Gastroesophageal sphincter (tissue), 4 donors: ENCODE data around the gene KLK4. TPM values are rescaled to one million over a fixed set of nuclear protein-coding genes. Genes with fewer than 3 reads are reported as not detected.

Experiments
- ATAC-seq: fragments of 150-250 bp; one replicate; pipeline ENCODE4 v1.9.1; 2016; ENCODE audit warnings: mild to moderate bottlenecking, moderate library complexity
- H3K27ac ChIP-seq, 4 donors: fragments of 200-600 bp; sonication (generic) in 3 of 4; 1 replicate in 3 of 4; 2 replicates in 1 of 4; pipeline ENCODE4 v1.5.1; 2016 to 2019
- H3K27me3 ChIP-seq: fragments of 200-600 bp; sonication (generic); one replicate; pipeline ENCODE4 v1.5.1; 2019
- H3K36me3 ChIP-seq, 2 donors: fragments of 200-600 bp; sonication (generic); one replicate each; pipeline ENCODE4 v1.5.1; 2019; ENCODE audit warnings: control low read depth in 1 of 2
- H3K4me1 ChIP-seq, 3 donors: fragments of 200-600 bp; sonication (generic); 1 replicate in 2 of 3; 2 replicates in 1 of 3; pipeline ENCODE4 v1.5.1; 2016 to 2019; ENCODE audit warnings: control low read depth in 2 of 3
- H3K4me3 ChIP-seq, 2 donors: fragments of 200-600 bp; sonication (generic); one replicate each; pipeline ENCODE4 v1.5.1; 2019; ENCODE audit warnings: mild to moderate bottlenecking in 1 of 2, moderate library complexity in 1 of 2
- H3K9me3 ChIP-seq, 3 donors: fragments of 200-600 bp; sonication (generic); one replicate each; pipeline ENCODE4 v1.5.1; 2017 to 2019; ENCODE audit warnings: control low read depth in 2 of 3
- CTCF ChIP-seq, 4 experiments: fragments of 200-600 bp in 2 of 4; fragments of 450-650 bp in 2 of 4; sonication (generic) in 1 of 4; IDR thresholded peaks; one replicate each; pipeline ENCODE4 v1.5.1; 2017 to 2019; ENCODE audit warnings: antibody characterized with exemption in 4 of 4, mild to moderate bottlenecking in 2 of 4, moderate library complexity in 2 of 4
- EP300 ChIP-seq: sonication (generic); formaldehyde crosslinking; IDR thresholded peaks from one replicate; pipeline ENCODE4 v1.6.1; 2017; ENCODE audit warnings: antibody characterized with exemption, mild to moderate bottlenecking
- POLR2A ChIP-seq, 2 donors: fragments of 450-650 bp; IDR thresholded peaks; one replicate each; pipeline ENCODE4 v1.6.1; 2017; ENCODE audit warnings: antibody characterized with exemption in 2 of 2, mild to moderate bottlenecking in 2 of 2, moderate library complexity in 1 of 2
- POLR2AphosphoS5 ChIP-seq: sonication (generic); formaldehyde crosslinking; IDR thresholded peaks from one replicate; pipeline ENCODE4 v1.6.1; 2017; ENCODE audit warnings: antibody characterized with exemption
- WGBS, 2 donors: methylation state at CpG; one replicate each; pipeline ENCODE4 v1.1.5; 2018; ENCODE audit warnings: low coverage in 1 of 2; 5-methylcytosine and 5-hydroxymethylcytosine counted together
- total RNA-seq, 4 donors: library from RNA; depleted of rRNA; stranded (reverse); fragments of >200 nt; gene quantifications; one replicate each; pipeline ENCODE4 v1.1.0, GENCODE V29; 2016

KLK4 gene
- total RNA-seq, 4 donors from 2014 or later: not detected

DNA sequence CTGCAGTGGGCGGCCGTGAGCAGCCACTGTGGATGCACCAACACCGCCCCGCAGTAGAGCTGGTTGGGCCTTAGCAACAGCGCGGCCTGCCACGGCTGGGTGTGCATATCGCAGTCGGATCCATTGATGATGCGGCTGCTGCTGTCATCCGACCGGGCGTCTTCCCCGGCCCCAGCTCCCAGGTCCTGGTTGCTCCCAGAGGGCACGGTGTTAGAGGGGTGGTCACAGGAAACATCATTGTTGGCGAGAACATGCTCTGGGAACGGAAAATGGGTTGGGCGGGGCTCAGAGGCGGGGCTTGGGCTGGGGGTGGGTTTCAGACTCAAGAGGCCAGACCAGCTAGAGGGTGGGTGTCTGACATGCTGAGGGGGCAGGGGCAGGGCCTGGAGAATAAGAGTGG, 38.7 kb upstream of the KLK4 start:
- Histone ChIP-seq H3K27me3 (peaks cover 68% of the 10 kb centered on the region), H3K4me1 (no peaks in the 10 kb centered on the region), H3K4me3 (no peak overlapping the region), H3K36me3 (no peaks in the 10 kb centered on the region), H3K27ac (no peak overlapping the region), H3K9me3 (no peaks in the 10 kb centered on the region)
- ATAC-seq: no peak
- WGBS, 2 donors: no CpG with 5 or more reads among the region's 19 CpGs
- TF ChIP-seq CTCF (IDR thresholded peaks at IDR 0.05): no peak
- TF ChIP-seq EP300: no peak
- no peak for TF ChIP-seq POLR2AphosphoS5
- TF ChIP-seq POLR2A (IDR thresholded peaks at IDR 0.05): no peak

GRCh38 chr19:50947123-50947522, 35.9 kb upstream of the KLK4 start:
- peaks cover 73% of the 10 kb centered on the region for H3K27me3 ChIP-seq
- no peak for ATAC-seq

DNA sequence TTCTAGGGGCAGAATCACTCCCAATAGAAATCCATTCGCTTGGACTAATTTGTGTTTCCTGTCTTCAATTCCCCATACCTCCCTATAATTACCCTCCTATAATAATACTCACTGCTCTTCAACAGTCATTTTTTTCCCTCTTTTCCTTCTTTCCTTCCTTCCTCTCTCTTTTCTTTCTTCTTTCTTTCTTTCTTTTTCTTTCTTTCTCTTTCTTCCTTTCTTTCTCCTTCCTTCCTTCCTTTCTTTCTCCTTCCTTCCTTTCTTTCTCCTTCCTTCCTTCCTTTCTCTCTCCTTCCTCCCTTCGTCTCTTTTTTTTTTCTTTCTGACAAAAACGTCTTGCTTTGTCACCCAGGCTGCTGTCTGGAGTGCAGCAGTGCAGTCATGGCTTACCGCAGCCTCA, 33.6 kb upstream of the KLK4 start:
- Histone ChIP-seq H3K27ac (no peak overlapping the region), H3K4me3 (no peak overlapping the region), H3K9me3 (peaks cover 0 to 5% (median 0%) of the 10 kb centered on the region in 3 donors), H3K27me3 (peaks cover 66% of the 10 kb centered on the region), H3K36me3 (no peaks in the 10 kb centered on the region), H3K4me1 (no peaks in the 10 kb centered on the region)
- WGBS, 2 donors: 44 to 68% methylated on average over 3 to 4 of the region's 4 CpGs
- TF ChIP-seq POLR2A (IDR thresholded peaks at IDR 0.05) (no peak), POLR2AphosphoS5 (no peak), EP300 (no peak), CTCF (IDR thresholded peaks at IDR 0.05) (no peak)
- ATAC-seq: no peak

More at GRCh38 chr19:50947123-50947522, 35.9 kb upstream of the KLK4 start:
- H3K9me3 ChIP-seq: no peaks in the 10 kb centered on the region
- TF ChIP-seq POLR2AphosphoS5: no peak
- H3K4me1 ChIP-seq: no peaks in the 10 kb centered on the region
- WGBS, 2 donors: 82 to 83% methylated on average over 3 to 4 of the region's 4 CpGs
- no peak overlapping the region for H3K4me3 ChIP-seq
- no peaks in the 10 kb centered on the region for H3K36me3 ChIP-seq
- H3K27ac ChIP-seq: no peak overlapping the region

GRCh38 chr19:50943074-50943828, 32.1 kb upstream of the KLK4 start:
- Histone ChIP-seq H3K27me3 (peaks cover 62% of the 10 kb centered on the region), H3K4me3 (no peak overlapping the region), H3K27ac (no peak overlapping the region), H3K4me1 (no peaks in the 10 kb centered on the region), H3K36me3 (no peaks in the 10 kb centered on the region), H3K9me3 (peaks cover 0 to 17% (median 0%) of the 10 kb centered on the region in 3 donors)
- ATAC-seq: no peak
- no peak for TF ChIP-seq EP300
- TF ChIP-seq CTCF (IDR thresholded peaks at IDR 0.05): no peak
- TF ChIP-seq POLR2A (IDR thresholded peaks at IDR 0.05): no peak
- TF ChIP-seq POLR2AphosphoS5: no peak
- 72 to 73% methylated on average over 2 to 5 of the region's 10 CpGs for WGBS, 2 donors

GRCh38 chr19:50939596-50939995, 28.4 kb upstream of the KLK4 start:
- no peak for TF ChIP-seq EP300
- TF ChIP-seq POLR2A (IDR thresholded peaks at IDR 0.05): no peak
- no peak for TF ChIP-seq CTCF (IDR thresholded peaks at IDR 0.05)
- no peak for TF ChIP-seq POLR2AphosphoS5
- 42 to 84% methylated on average over 2 of the region's 2 CpGs for WGBS, 2 donors
- Histone ChIP-seq H3K27me3 (peaks cover 63% of the 10 kb centered on the region), H3K9me3 (peaks cover 0 to 17% (median 0%) of the 10 kb centered on the region in 3 donors), H3K4me3 (no peak overlapping the region), H3K27ac (no peak overlapping the region), H3K36me3 (no peaks in the 10 kb centered on the region), H3K4me1 (no peaks in the 10 kb centered on the region)
- ATAC-seq: no peak
